ENCODE results near the gene PEPD.

The PEPD gene

DNA sequence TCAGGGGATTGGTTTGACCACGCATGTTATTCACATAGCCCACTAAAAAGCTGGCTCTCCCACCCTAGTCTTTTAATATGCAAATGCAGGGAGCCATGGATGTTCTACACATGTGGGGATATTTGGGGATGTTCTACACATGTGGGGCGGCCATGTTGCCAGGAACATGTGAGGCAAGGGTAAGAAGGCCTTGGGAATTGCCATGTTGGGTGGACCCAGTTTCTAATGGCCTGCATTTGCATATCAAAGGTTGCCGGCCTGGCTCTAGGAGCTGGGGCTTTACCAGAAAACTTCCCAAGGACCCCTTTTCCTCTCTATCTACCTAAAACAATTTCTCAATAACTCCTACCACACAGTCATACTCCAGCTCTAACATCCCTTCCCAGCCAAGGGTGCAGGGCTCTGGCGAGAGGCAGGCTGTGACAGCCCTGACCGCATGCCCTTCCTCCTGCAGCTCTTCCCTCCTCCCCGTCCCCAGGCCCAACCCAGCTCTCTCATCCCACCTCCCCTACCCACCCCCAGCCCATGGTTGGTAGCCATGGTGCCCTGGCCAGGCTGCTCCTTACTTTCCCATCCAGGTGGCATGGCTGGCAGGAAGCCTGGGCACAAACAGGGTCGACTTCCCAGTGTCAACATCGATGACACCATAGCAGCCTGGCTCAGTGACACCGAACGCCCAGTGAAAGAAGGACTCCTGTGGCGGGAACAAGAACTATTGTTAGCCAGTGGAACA is 11.0 kb downstream of the PEPD start:
- DNase-seq = no peak

DNA sequence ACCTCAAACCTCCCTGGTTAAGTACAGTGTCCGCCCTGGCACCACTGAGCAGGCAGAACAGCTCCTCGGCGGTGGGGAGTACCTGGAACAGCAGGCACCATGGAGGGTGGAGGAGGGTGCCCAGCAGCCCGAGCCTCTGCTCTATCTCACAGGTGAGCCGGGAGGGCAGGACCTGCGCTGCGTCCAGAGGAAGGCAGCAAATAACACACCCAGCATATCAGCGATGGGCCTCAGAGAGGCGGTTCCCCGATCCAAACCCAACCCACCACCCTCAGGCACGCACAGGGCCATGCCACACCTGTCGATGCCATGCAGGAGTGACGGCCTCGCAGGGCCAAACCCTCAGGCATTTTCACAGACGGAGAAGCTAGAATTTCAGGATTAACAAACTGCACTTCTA is 11.8 kb downstream of the PEPD start:
- no peak for DNase-seq

DNA sequence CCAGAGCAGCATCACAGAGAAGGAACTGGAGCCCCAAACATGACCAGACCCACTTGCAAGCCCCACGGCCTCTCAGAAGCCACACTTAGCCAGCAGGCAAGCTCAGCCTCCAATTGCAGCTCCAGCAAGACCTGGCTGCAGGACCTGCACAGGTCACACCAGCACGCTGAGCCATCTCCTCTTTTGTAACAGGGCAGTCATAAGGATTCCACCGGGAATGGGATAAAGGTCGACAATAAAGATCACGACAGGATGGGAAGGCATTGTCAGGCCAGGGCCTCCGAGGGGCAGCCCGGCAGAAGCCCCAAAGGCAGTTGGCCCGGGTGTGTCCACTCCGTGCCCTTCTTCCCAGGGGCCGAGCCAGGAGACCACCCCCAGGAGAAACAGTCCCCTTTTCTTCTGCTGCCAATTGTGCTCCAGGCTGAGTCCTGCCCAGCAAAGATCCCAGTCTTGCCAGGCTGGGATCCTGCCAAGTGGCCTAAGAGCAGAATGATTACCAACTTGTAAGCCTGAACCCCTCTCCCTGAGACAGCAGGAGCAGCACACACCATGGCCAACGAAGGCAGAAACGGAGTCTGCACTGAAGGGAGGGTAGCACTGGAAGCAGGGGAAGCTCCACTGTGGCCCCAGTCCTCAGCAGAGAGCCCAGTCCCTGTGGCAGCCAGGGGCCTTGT is 12.5 kb downstream of the PEPD start:
- DNase-seq = no peak

DNA sequence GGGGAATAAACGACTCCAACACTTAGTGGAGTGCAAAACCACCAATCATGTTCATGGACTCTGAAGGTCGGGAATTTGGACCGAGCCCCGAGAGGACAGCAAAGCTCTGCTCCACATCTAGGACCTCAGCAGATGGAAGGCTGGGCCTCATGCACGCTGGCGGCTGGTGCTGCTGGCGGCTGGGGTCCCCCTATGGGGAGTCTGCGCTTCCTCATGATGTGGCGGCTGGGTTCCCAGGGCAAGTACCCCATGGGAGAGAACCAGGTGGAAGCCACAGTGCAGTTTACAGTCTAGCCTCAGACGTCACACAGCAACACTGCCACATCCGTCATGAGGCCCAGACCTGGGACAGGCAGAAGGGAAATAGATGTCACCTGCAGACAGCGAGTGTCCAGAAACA is 13.2 kb downstream of the PEPD start:
- DNase-seq = no peak

DNA sequence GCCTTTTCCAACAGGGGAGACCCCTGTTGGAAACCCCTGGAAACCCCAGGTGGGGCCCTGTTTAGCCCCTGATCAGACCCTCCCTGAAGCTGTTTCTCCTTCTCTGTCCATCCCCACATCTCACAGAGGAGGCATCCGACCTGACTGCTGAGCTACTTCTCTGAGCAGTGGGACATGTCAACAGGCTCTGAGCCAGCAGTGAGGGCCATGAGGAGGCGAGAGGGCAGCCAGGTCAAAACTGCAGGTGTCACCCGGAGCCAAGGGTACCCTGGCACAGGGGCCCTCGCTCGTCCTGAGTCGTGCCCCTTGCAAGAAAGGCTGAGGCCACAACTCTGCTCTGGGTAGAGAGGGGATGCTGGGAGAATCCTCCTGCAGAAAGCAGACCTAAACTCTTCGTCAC is 13.6 kb downstream of the PEPD start:
- DNase-seq = no peak

DNA sequence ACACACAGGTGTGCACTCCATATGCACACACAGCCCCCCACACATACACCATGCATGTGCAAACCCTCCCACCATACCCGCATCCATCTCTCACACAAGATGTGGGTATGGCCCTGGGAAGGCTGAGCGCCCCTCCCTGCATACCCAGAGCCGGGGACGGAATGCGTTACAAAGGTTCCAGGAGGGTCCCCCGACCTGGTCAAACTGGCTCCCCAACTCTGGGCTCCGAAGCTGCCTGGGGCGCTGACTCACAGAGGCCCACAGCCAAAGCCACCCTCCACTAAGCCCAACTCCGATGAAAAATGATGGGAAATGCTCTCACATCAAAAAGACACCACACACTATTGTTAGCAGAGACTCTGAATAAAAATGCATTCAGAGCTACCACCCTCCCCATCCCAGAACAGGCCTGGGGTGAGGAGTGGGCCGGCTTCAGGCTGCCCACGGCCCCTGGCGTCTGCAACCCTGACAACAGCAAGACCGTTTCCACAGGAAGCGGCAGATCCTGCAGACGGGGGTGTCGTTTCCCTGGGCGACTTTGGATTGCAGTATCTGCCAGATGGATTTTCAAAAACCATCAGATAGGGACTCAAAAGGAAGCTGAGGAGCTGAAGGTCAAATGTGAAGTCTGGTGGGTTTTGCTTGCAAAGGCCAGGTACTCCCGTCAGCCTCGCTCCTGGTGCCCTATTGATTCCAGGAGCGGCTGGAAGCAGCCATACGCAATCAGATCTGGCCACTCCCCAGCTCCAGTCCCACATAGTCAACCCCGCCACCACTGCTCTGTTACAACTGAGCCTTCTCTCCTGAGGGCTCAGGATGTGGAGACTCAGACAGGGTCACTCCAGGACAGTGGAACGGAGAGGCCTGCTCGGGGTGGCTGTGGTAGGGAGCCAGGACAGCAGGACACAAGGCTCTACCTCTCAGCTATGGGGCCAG is 14.3 kb downstream of the PEPD start:
- DNase-seq = no peak

DNA sequence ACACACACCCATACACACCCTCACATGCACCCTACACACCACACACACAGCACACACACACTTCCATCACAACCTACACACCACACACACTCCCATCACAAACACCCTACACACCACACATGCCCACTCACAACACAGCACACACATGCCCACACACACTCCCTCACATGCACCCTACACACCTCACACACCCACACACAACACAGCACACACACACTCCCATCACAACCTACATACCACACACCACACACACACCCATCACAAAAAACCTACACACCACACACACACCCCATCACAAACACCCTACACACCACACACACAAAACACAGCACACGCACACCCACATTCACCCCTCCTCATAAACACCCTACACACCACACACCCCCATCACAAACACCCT is 15.1 kb downstream of the PEPD start:
- no peak for DNase-seq

DNA sequence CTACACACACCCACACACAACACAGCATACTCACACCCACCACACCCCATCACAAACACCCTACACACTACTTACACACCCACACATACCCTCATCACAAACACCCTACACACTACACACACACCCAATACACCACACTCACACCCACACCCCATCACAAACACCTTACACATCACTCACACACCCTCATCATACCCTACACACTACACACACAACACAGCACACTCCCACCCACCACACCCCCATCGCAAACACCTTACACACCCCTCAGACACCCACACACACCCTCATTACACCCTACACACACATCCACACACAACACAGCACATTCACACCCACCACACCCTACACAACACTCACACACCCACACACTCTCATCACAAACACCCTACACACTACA is 15.8 kb downstream of the PEPD start:
- no peak for DNase-seq

DNA sequence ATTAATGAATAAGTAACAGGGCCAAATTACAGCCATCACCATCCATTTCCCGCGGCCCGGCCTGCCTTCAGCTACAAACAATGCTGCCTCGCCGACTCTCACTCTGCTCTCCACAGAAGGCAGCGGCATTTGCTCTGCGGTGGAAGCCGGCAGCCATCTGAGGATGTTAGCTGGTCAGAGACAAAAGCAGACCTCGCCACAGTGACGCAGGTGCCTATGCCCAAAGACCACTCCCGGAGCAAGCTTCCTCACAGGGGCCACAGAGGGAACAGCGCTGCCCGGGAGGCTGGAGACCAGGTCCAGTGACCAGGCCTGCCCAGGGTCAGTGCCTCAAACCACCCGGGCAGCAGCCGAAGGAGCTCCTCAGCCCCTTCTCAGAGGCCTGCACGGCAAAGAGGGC is 16.4 kb downstream of the PEPD start:
- no peak for DNase-seq

DNA sequence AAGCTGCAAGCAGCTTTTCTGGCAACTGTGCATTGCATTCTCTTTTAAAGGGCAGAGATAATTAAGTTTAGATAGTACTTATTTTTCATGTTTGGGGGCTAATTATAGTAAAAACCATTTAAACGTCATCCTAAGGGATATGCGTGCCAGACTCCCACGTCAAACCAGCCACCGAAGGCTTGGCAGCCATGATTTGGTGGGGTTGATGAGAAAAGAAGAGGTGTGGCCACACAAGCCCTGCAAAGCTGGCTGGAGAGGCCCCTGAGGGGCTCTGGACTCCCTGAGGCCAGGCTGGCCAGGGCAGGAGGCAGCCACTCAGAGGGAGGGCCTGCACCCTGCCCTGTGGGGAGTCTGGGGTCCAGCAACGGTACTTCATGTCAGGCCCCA is 17.5 kb downstream of the PEPD start:
- DNase-seq = no peak

DNA sequence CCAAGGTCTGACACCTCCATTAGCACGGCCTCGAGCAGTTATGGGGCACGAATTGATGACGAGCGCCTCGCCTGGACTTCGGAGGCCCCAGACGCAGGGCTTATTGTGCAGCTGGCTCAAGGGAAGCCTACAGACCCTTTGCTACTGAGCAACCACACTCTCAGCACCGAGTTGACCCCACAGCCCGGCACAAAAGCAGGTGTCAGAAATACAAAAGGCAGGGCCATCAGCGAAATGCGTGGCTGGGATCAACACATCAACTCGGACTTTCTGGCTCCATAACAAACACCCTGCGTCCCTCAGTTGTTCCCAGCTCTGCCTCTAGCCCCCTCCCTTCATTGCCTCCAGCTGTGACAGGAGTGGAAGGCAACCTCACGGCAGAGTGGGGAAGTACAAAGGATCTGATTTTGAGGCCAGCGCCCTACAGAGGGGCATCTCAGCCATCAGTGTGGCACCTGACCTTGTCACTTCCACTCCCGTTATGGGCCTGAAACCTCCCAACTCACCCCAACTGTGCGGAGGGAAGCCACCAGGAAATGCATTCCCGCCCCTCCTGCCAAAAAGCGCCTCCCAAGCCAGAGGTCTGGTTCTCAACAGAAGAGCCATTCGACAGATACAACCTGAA is 18.0 kb downstream of the PEPD start:
- DNase-seq = no peak

DNA sequence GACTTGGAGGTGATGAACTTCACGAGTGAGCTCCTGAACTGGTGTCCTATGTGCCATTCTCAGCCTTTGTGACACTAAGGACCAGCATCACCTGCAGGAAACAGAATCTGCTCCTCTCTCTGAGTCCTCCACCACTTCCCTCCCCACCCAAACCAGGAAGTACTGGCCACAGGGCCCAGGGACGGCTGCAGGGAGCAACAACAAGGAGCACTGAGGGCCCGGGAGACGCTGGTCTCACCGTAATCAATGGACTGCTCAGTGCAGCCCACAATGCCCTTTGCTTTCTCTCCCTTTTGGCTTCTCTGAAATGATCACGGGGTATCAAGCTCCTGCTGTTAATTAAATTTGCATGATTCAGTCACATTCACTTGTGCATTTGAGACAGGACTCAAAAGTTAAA is 18.6 kb downstream of the PEPD start:
- DNase-seq = no peak

DNA sequence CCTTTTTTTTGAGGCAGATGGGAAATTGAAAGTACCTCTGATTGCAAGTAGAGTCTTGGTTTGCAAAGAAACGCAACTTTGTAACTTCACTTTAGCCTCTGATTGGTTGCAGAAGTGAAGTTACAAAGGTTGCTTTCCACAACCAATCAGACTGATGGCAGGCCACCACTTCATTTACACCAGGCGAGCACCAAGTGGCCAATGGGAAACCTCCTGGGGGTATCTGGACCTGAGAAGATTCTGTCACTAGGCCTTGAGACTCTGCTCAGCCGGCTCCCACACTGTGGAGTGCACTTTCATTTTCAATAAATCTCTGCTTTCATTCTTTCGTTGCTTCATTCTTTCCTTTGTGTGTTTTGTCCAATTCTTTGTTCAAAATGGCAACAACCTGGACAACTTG is 19.1 kb downstream of the PEPD start:
- no peak for DNase-seq

DNA sequence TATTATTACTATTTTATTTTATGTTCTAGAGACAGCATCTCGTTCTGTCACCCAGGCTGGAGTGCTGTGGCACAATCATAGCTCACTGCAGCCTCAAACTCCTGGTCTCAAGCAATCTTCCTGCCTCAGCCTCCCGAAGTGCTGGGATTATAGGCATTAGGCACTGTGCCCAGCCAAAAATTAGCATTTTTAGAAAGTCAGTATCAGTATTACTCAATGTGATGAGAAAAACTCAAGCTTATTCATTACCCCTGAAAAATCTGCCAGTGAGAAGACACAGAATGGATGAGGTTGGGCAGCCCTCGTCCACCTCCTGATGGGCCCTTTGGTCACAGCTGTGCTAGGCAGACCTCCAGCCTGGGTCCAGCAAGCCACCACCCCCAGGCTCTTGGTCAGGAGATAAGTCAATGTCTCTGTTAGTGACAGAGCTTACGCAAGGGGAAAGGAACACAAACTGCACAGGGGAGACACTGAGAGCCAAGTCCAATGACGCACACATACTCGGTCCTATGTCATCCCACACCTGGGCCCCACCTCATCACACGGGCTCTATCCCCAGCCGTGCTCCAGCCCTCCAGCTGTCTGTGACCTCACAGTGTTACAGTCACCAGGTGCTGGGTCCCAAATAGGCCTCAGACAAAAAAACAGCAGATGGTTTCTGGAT is 19.8 kb downstream of the PEPD start:
- DNase-seq = no peak

DNA sequence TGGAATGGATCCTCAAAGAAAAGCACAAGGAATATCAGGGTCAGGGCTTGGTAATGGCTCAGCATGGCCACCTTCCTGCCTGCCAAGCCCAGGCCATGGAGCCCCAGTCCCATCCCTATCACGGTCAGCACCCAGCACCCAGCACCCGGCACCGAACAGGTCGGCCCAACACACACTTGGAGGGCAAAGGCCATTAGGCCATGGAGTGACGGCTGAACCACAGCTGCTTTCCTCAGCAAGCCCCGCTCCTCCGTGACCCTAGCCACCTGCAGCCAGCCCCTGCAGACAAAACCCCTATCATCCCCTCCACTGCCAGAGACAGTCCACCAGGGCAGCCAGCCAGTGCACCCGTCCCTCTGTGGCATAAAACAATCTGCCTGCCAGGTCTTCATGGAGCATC is 20.6 kb downstream of the PEPD start:
- no peak for DNase-seq

DNA sequence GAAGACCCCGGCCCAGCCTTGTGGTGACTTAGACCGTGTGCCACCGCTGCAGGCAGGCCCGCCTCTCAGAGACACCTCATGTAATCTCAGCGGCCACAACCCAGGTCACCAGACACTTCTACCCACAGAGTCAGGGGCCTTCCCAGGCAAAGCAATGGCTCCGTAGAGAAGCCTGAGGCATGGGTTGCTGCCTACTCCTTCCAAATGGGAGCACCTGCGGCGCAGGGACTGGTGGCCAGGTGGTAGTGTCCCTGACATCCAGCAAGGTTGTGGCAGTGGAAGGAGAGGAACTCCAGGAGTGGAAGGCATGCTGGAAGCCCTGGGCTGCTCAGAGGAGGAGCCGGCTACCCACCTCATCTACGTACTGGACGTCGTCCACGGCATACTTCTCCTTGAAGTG is 21.0 kb downstream of the PEPD start:
- no peak for DNase-seq

DNA sequence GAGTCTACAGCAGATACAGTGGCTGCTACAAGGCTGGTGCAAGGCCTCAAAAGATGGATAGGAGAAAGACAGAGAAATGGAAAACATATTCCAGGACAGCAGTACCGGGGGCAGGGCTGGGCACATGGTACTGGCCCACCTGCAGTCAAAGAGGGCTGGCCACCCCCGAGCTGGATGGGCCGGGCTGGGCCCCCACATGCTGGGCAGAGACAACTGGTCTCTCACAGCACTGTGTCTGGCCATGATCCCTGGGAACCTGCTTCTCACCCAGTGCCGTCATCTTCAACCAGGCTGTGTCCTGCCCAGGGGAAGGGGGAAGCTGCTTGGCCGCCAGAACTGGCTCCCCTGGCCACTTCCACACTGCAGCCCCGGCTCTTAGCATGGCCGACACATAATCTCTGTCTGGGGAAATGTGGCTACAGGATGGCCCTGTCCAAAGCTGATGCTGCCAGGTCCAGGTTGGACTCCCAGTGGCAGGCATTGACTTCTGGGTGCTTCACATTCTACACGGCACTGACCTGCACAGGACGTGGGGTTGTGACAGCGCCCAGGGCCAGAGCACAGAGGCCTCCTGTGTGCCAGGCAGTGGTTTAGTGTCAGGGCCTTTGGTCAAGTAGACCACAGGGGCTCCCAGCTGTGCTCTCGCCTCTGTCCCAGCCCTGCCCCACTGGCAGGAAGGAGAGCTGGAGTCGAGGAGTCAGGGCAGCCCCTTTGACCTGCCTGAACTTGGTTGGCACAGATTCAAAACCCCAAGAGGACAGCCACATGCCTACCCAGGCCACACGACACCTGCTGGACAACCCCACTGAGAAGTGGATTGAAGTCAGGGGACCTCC is 21.7 kb downstream of the PEPD start:
- DNase-seq = no peak

DNA sequence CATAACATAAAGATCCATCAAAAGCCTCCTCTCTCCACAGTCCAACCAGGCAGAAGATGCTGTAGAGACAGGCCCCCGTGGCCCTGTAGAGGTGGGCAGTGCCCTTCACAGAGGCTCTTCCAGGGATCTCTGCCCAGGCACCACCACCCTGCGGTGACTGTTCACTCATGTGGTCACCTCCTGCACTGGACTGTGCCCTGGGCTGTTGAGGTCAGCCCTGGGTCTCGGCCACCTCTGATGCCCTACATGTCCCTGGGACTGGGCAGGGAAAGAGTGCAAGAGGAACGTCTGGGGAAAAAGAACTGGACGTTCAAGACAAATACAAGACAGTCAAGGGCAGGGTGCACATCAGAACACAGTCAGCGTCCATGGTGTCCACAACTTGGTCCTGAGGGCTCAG is 22.3 kb downstream of the PEPD start:
- no peak for DNase-seq

DNA sequence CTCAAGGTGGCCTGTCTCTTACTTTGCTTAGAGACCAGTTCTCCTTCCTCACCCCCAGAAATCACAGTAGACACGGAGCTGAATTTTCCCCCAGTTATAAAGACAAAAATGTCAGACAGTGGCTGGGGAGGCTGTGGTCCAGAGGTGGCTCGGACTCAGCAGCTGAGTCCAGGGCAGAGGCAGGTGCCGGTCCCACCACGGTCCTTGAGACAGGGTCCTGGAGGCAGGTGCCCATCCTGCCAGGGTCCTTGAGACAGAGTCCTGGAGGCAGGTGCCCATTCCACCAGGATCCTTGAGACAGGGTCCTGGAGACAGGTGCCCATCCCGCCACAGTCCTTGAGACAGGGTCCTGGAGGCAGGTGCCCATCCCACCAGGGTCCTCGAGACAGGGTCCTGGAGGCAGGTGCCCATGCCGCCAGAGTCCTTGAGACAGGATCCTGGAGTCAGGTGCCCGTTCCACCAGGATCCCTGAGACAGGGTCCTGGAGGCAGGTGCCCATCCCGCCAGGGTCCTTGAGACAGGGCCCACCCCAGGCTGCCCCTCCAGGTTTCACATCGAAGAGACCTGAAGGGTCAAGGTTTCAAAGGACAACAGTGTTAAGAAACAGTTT is 23.1 kb downstream of the PEPD start:
- DNase-seq = no peak

DNA sequence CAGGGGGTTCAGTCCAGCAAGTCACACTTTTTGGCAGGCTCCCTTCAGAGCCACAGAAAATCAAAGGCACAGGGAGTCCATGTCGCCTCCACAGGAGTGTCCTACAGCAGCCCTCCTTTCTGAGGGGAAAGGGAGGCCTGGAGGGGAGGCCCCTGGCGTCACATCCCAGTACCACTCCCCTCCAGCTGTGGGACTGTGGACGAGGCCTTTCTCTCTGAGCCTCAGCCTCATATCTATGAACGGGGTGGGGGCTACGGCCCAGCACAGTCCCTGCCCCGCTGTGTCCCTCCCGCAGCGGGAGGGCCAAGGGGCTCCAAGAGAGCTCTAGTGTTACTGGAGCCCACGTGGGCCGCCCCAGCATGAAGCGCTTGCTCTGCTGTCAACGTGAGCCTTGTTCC is 23.8 kb downstream of the PEPD start:
- no peak for DNase-seq

DNA sequence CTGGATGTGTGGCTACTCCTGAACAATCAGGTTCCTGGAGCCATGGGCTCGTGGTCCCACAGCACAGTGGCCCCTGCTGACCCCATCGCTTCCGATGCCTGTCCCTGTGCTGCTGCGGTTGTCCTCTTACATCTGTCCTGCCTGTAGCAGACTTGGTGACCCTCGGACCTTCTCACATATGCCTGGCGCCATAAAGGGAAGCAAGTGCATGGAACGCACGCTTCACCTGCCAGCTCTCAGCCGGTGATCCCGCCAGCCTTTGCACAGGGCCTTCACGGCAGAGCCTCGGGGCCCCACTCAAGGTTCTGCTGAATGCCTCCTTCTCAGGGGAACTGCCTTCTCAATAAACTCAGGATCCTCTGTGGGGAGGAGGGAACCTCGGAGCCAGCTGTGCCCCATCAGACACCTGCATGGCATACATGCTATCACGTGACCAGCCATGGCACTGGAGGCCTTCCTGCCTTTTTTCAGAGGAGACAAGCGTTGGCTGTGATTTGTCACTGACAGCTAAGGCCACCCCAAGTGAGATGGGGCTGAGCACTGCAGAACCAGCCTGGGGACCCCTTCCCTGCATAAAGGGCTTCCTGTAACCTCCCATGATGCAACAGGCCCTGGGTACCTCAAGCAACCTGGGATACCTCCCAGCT is 24.3 kb downstream of the PEPD start:
- no peak for DNase-seq
